Left colon (tissue), 2 donors: Measurements from ENCODE around the gene THADA. TPM values are rescaled to one million over a fixed set of nuclear protein-coding genes. Genes with fewer than 3 reads are reported as not detected.

ENCODE experiments used
- ATAC-seq: fragments of 200-7000 bp; cut with Tn5 transposase; one replicate; pipeline ENCODE4 v1.9.1; 2020; ENCODE audit warnings: mild to moderate bottlenecking, moderate library complexity
- DNase-seq, 2 donors: peaks; one replicate each; pipeline ENCODE4 v3.0.0-alpha.2; 2020
- intact Hi-C, 2 donors: fragments of 100-400 bp; cut with DNase I in 1 of 2; cut with micrococcal nuclease in 1 of 2; formaldehyde crosslinking; loops; one replicate each; pipeline versions ENCODE4 v1.11.2 to v1.14.0; 2022; cut with DNase I, micrococcal nuclease
- total RNA-seq, 2 donors: library from RNA; stranded (reverse); fragmentation: NEBNext Ultra II Directional; extraction: Animal tissue kit (Norgen Biotek cat#: 25700); gene quantifications; one replicate each; pipeline ENCODE4 v1.2.1, GENCODE V29; 2021
- donor health status: DM: no; HTN: no; CAD: no.
- donor health status: DM: yes; HTN: yes; CAD: no.

The THADA gene
- total RNA-seq, 2 donors from 2014 or later = 18.7 to 20.3 TPM

- DNase-seq (no peak), ATAC-seq (no peak)
- intact Hi-C loops = loop anchor here in 1 of 2 donors (10.0 kb wide), 1 partner anchor 254 kb away; no protein-coding TSS in a partner anchor
Measured at GRCh38 chr2:43230351-43230885, 365.4 kb downstream of the THADA start.

- ATAC-seq (no peak), DNase-seq (no peak)
- intact Hi-C loops = loop anchor here in 1 of 2 donors (10.0 kb wide), 3 partner anchors 64 to 204 kb away; no protein-coding TSS in a partner anchor
Measured at GRCh38 chr2:43228756-43229659, 366.8 kb downstream of the THADA start.

GRCh38 chr2:43228321-43228751 lies 367.5 kb downstream of the THADA start:
- intact Hi-C loops = loop anchor here in 1 of 2 donors (10.0 kb wide), 3 partner anchors 64 to 204 kb away; no protein-coding TSS in a partner anchor
- no peak for DNase-seq
- no peak for ATAC-seq

GRCh38 chr2:43227830-43228281 lies 368.0 kb downstream of the THADA start:
- no peak for DNase-seq
- intact Hi-C loops = loop anchor here in 1 of 2 donors (10.0 kb wide), 3 partner anchors 63 to 203 kb away; no protein-coding TSS in a partner anchor
- peak; percentile 14 for ATAC-seq

DNA sequence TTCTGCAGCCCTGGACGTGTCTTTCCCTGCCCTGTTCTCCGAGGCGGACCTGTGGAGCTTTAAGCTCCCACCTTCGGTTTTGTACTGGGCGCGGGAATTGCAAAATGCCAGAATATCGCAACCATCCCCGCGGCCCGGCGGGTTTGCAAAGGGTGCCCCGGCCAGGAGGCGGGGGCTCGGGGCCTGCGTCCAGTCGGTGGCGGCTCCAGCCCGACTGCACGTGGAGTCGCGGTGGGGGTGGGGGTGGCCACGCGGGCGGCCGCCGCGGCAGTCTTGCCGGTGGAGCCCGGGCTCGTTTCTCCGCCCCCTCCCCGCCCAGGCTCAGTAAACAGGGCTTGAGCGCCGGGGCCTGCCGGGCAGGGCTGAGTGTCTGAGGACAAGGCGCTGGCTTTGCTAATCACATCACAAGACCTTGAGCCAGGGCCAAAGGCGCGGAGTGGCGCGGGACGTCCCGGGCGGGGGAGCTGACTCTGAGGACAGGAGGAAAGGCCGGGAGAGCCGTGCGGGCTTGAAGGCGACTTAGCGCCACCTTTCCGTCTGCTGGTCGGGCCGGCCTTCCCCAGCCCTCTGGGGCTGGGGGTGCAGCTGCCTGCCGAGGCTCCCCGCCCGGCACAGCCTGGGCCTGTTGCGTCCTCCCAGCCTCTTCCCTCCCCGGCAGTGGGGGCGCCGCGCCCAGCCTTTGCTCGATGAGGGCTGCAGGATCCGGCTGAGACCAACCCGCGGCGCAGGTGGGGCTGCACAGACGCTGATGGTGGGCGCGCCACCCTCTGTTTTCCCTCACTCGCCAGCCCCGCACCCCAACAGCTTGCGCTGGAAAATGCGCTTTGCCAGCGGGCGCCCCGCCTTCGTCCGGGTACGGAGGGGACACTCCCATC lies 368.6 kb downstream of the THADA start:
- DNase-seq = peak; percentile 95 to 97
- intact Hi-C loops = loop anchor here in 1 of 2 donors (10.0 kb wide), 3 partner anchors 62 to 202 kb away; no protein-coding TSS in a partner anchor
- ATAC-seq = peak; percentile 63

GRCh38 chr2:43226558-43226954 lies 369.3 kb downstream of the THADA start, which contains the start of gene ZFP36L2:
TSS of gene ZFP36L2 (minus strand) at chr2:43226606. CDS start at chr2:43226315, 291 bp downstream.
- peak; percentile 57 for ATAC-seq
- intact Hi-C loops = loop anchor here in 1 of 2 donors (10.0 kb wide), 3 partner anchors 62 to 202 kb away; no protein-coding TSS in a partner anchor
- peak; percentile 96 to 97 for DNase-seq

GRCh38 chr2:43225788-43226557 lies 369.9 kb downstream of the THADA start:
- ATAC-seq (peak; percentile 8), DNase-seq (peak; percentile 72 to 74)
- intact Hi-C loops = loop anchor here in 1 of 2 donors (10.0 kb wide), 3 partner anchors 61 to 201 kb away; no protein-coding TSS in a partner anchor

DNA sequence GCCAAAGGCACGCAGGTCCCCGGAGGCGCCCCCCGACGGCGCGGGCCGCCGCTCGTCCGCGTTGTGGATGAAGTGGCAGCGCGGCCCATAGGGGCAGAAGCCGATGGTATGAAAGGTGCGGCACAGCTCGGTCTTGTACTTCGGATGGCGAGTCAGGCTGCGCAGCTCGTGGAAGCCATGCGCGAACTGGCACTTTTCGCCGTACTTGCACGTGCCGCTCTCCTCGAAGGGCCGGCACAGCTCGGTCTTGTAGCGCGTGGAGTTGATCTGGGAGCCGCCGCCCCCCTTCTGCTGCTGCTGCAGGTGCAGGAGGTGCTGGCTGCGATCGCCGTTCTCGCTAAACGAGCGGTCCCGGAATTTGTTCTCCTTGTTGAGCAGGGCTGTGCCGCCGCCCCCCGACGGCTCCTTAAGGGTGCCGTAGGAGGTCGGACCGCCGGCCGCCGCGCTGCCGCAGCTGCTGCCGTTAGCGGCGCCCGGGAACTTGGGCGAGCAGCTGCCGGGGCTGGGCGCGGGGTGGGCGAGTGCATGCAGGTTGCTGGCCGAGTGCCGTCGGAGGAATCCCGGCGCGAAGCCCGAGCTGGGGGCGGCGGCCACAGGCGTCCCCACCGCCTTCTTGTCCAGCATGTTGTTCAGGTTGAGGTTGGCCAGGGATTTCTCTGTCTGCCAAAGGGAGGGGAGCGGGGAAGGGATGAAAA lies 370.6 kb downstream of the THADA start:
- ATAC-seq (no peak), DNase-seq (peak in 1 of 2 donors; percentile 73)
- intact Hi-C loops = loop anchor here in 1 of 2 donors (10.0 kb wide), 3 partner anchors 60 to 200 kb away; no protein-coding TSS in a partner anchor

- ATAC-seq (no peak), DNase-seq (peak in 1 of 2 donors; percentile 61)
- intact Hi-C loops = loop anchor here in 1 of 2 donors (10.0 kb wide), 3 partner anchors 60 to 200 kb away; no protein-coding TSS in a partner anchor
Measured at GRCh38 chr2:43224571-43225092, 371.2 kb downstream of the THADA start.

- DNase-seq = peak; percentile 74 to 79
- ATAC-seq = no peak
- intact Hi-C loops = loop anchor here in 1 of 2 donors (10.0 kb wide), 3 partner anchors 59 to 199 kb away; no protein-coding TSS in a partner anchor
Measured at GRCh38 chr2:43224131-43224570, 371.7 kb downstream of the THADA start.

DNA sequence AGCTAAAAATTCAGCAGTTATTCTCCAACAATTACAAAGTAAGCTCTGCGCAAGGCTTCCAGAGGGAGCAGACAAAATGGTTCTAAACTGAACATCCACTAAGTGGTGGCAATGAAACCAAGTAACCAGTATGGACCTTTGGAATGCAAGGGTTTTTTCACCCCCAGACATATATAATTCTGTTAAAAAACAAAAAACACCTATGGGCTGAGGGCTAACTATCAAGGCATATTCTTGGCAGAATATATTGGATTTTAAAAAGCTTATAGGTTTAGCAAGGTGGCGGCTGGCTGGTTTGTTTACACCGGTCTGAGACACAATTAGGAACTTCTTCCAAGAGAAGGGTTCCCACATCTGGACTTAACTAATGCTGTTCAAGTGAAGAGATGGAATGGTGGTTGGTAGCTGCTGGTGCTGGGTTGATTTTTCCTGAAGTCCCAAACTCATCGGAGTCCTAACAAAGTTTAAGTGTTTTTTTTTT lies 372.3 kb downstream of the THADA start:
- intact Hi-C loops = loop anchor here in 1 of 2 donors (10.0 kb wide), 3 partner anchors 59 to 199 kb away; no protein-coding TSS in a partner anchor
- ATAC-seq (no peak), DNase-seq (peak in 1 of 2 donors; percentile 27)

DNA sequence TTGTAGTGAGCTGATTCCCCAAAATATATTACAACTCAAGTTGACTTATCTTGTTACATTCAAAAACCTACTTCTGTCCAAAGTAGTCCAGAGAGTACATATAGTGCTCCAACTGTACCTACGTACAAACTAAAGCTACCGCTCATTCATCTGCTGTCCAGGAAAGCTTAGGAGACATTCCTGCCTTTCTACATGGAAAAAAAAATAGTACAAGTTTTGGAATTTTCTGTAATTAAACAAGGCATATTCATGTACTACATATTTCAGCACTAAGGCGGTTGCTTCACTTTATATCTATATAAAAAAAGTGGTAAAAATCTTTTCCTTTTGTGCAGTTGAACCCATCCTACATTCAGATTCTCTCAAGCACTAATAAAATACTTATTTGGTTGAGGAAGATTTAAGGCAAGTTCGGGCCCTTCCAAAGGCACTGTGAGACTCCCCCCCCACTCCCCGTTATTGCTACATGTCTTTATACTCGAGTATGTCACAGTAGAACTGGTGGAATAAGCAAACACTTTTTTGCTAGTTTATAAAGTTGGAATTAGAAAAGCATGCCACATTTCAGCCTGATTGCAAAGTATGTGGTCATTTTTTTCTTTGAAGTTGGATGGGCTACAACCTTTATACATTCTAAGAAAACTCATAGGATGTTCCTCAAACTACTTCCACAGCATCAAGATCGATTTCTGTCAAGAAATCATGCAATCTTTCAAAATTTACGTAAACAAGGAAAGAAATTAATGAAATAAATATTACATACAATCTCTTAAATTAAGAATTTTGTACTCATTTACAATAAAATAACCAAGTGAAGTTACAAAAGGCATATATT lies 373.1 kb downstream of the THADA start:
- intact Hi-C loops = loop anchor here in 1 of 2 donors (10.0 kb wide), 3 partner anchors 58 to 198 kb away; no protein-coding TSS in a partner anchor
- ATAC-seq = no peak
- no peak for DNase-seq

DNA sequence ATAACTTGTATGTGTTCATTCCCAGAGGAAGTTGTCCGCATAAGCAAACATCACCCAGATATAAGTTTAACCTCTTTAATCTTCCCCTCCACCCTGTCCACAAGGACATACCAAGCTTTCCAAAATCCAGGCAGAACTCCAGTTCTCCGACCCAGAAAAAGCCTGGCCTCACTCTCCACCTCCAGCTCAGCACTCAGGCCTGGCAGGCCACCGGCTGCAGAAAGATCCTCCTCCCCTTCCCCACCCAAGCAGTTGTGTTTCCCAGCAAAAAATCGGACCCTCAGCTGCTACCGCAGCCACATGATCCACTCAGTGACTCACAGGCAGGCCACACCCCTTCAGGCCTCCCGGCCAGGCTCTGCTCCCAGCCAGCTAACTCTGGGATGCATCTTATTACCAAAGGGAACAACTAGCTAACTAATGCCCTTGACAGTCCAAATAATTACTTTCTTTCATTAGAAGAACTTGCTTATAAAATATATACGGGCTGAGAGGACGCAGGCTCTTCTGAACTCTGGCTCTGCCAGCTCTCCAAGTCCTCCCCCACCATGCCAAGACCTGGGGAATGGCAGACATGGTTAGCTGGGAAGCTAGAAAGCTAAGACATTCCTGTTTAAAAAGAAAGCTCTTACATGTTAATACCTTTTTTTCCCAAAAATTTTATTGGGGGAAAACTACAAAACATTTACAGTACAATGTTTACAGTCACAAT lies 373.9 kb downstream of the THADA start:
- intact Hi-C loops = loop anchor here in 1 of 2 donors (10.0 kb wide), 3 partner anchors 57 to 197 kb away; no protein-coding TSS in a partner anchor
- DNase-seq (peak; percentile 86 to 94), ATAC-seq (peak; percentile 13)

GRCh38 chr2:43221124-43221762 lies 374.6 kb downstream of the THADA start:
- DNase-seq (peak; percentile 74), ATAC-seq (peak; percentile 3)
- intact Hi-C loops = loop anchor here in 1 of 2 donors (10.0 kb wide), 3 partner anchors 56 to 196 kb away; no protein-coding TSS in a partner anchor
